H9 (cell line): ENCODE data around the gene ZNF415. TPM values are rescaled to one million over a fixed set of nuclear protein-coding genes. Genes with fewer than 3 reads are reported as not detected.
A peak's percentile ranks its signal among the peaks of the same experiment; 100 is the strongest.

Source experiments
- DNase-seq: peaks from one replicate; pipeline ENCODE4 v3.0.0-alpha.2; 2017
- H2AFZ ChIP-seq: one replicate; pipeline ENCODE4 v1.6.1; 2013; ENCODE audit warnings: mild to moderate bottlenecking, low read length, control low read depth, moderate library complexity
- H2AK5ac ChIP-seq: 2 replicates; pipeline ENCODE4 v1.6.1; 2013; ENCODE audit warnings: low read length, control low read depth, mixed read lengths; ENCODE audit not compliant: insufficient read length
- H2BK120ac ChIP-seq: one replicate; pipeline ENCODE4 v1.6.1; 2013; ENCODE audit warnings: low read depth, mild to moderate bottlenecking, low read length, control low read depth, inconsistent platforms; ENCODE audit not compliant: poor library complexity, severe bottlenecking
- H2BK12ac ChIP-seq: 2 replicates; pipeline ENCODE4 v1.6.1; 2013; ENCODE audit warnings: low read length, control low read depth, mixed read lengths, low read depth; ENCODE audit not compliant: insufficient read length
- H2BK15ac ChIP-seq: 2 replicates; pipeline ENCODE4 v1.6.1; 2013; ENCODE audit warnings: low read depth, low read length, control low read depth
- H2BK20ac ChIP-seq: one replicate; pipeline ENCODE4 v1.6.1; 2013; ENCODE audit warnings: low read depth, mild to moderate bottlenecking, low read length, control low read depth, inconsistent platforms; ENCODE audit not compliant: poor library complexity, severe bottlenecking
- H2BK5ac ChIP-seq: 2 replicates; pipeline ENCODE4 v1.6.1; 2013; ENCODE audit warnings: low read length, control low read depth, mixed read lengths; ENCODE audit not compliant: insufficient read length
- H3K14ac ChIP-seq: 2 replicates; pipeline ENCODE4 v1.6.1; 2013; ENCODE audit warnings: low read length, control low read depth; ENCODE audit not compliant: insufficient read depth
- H3K18ac ChIP-seq: 2 replicates; pipeline ENCODE4 v1.6.1; 2013; ENCODE audit warnings: low read depth, mild to moderate bottlenecking, mixed read lengths, low read length, control low read depth; ENCODE audit not compliant: insufficient read length
- H3K23ac ChIP-seq: 2 replicates; pipeline ENCODE4 v1.6.1; 2013; ENCODE audit warnings: low read length, control low read depth, mixed read lengths, low read depth; ENCODE audit not compliant: insufficient read length
- H3K23me2 ChIP-seq: 2 replicates; pipeline ENCODE4 v1.6.1; 2013; ENCODE audit warnings: low read depth, mild to moderate bottlenecking, mixed read lengths, low read length, control low read depth; ENCODE audit not compliant: insufficient read length, poor library complexity, severe bottlenecking
- H3K27ac ChIP-seq: 2 replicates; pipeline ENCODE4 v1.5.1; 2013; ENCODE audit warnings: low read length, control low read depth, mixed read lengths, low read depth; ENCODE audit not compliant: insufficient read length
- H3K27me3 ChIP-seq: 2 replicates; pipeline ENCODE4 v1.6.1; 2013; ENCODE audit warnings: low read length, control low read depth, inconsistent platforms; ENCODE audit not compliant: insufficient read depth
- H3K4ac ChIP-seq: 2 replicates; pipeline ENCODE4 v1.6.1; 2013; ENCODE audit warnings: low read depth, mild to moderate bottlenecking, control low read depth, inconsistent platforms, low read length, moderate library complexity
- H3K4me1 ChIP-seq: 2 replicates; pipeline ENCODE4 v1.6.1; 2013; ENCODE audit warnings: low read length, control low read depth, inconsistent platforms; ENCODE audit not compliant: insufficient read depth
- H3K4me2 ChIP-seq: 2 replicates; pipeline ENCODE4 v1.6.1; 2013; ENCODE audit warnings: low read length, control low read depth, mixed read lengths; ENCODE audit not compliant: insufficient read length, insufficient read depth
- H3K56ac ChIP-seq: 2 replicates; pipeline ENCODE4 v1.6.1; 2013; ENCODE audit warnings: low read depth, mild to moderate bottlenecking, mixed read lengths, low read length, control low read depth; ENCODE audit not compliant: insufficient read length
- H3K79me1 ChIP-seq: 2 replicates; pipeline ENCODE4 v1.6.1; 2013; ENCODE audit warnings: low read depth, mild to moderate bottlenecking, moderate library complexity, low read length, control low read depth, inconsistent platforms; ENCODE audit not compliant: insufficient read depth, poor library complexity, severe bottlenecking
- H3K79me2 ChIP-seq: 2 replicates; pipeline ENCODE4 v1.6.1; 2013; ENCODE audit warnings: low read length, control low read depth, inconsistent platforms; ENCODE audit not compliant: insufficient read depth
- H3K9ac ChIP-seq: 2 replicates; pipeline ENCODE4 v1.6.1; 2013; ENCODE audit warnings: low read length, control low read depth, mixed read lengths; ENCODE audit not compliant: insufficient read length; ENCODE audit errors: extremely low read depth
- H3K9me3 ChIP-seq: one replicate; pipeline ENCODE4 v1.6.1; 2013; ENCODE audit warnings: low read depth, low read length, inconsistent platforms; ENCODE audit not compliant: control insufficient read depth
- H3T11ph ChIP-seq: one replicate; pipeline ENCODE4 v1.6.1; 2013; ENCODE audit warnings: mild to moderate bottlenecking, low read length, control low read depth, inconsistent platforms
- H4K20me1 ChIP-seq: one replicate; pipeline ENCODE4 v1.6.1; 2013; ENCODE audit not compliant: control insufficient read depth, insufficient read length, insufficient read depth
- H4K5ac ChIP-seq: 2 replicates; pipeline ENCODE4 v1.6.1; 2013; ENCODE audit warnings: low read depth, mild to moderate bottlenecking, mixed read lengths, low read length, control low read depth; ENCODE audit not compliant: insufficient read length
- H4K8ac ChIP-seq: replicated peaks from 2 replicates; pipeline ENCODE4 v1.6.1; 2013; ENCODE audit warnings: low read length, control low read depth, mixed read lengths, low read depth; ENCODE audit not compliant: insufficient read length
- H4K91ac ChIP-seq: 2 replicates; pipeline ENCODE4 v1.6.1; 2013; ENCODE audit warnings: low read depth, mild to moderate bottlenecking, moderate library complexity, mixed read lengths, low read length, control low read depth; ENCODE audit not compliant: insufficient read length
- H3K27ac Mint-ChIP-seq, 3 experiments: 2 replicates in 2 of 3; 3 replicates in 1 of 3; pipeline ENCODE4 v1.8.0; 2020 to 2021; ENCODE audit warnings: mixed read lengths in 3 of 3, mild to moderate bottlenecking in 1 of 3, moderate library complexity in 1 of 3
- H3K27me3 Mint-ChIP-seq: 2 replicates; pipeline ENCODE4 v1.8.0; 2021; ENCODE audit warnings: low read depth, mild to moderate bottlenecking, moderate library complexity, mixed read lengths
- H3K36me3 Mint-ChIP-seq, 3 experiments: 2 replicates in 2 of 3; 3 replicates in 1 of 3; pipeline ENCODE4 v1.8.0; 2020 to 2021; ENCODE audit warnings: low read depth in 3 of 3, mixed read lengths in 3 of 3; ENCODE audit not compliant: insufficient read depth in 1 of 3
- H3K4me1 Mint-ChIP-seq, 2 experiments: 2 replicates each; pipeline ENCODE4 v1.8.0; 2020; ENCODE audit warnings: mixed read lengths in 2 of 2
- H3K4me3 Mint-ChIP-seq, 2 experiments: 2 replicates in 1 of 2; 3 replicates in 1 of 2; pipeline ENCODE4 v1.8.0; 2020 to 2021; ENCODE audit warnings: mild to moderate bottlenecking in 2 of 2, mixed read lengths in 2 of 2, moderate library complexity in 1 of 2
- H3K9me3 Mint-ChIP-seq, 2 experiments: 2 replicates in 1 of 2; 3 replicates in 1 of 2; pipeline ENCODE4 v1.8.0; 2020; ENCODE audit warnings: mild to moderate bottlenecking in 2 of 2, mixed read lengths in 2 of 2, moderate library complexity in 1 of 2
- WGBS: extraction: QIAGEN DNeasy Blood & Tissue Kit; methylation state at CpG from one replicate; pipeline ENCODE4 v1.1.7; 2013; ENCODE audit warnings: missing lambda C conversion rate, low lambda C conversion rate, mixed read lengths; ENCODE audit not compliant: insufficient read length; ENCODE audit errors: extremely low coverage; 5-methylcytosine and 5-hydroxymethylcytosine counted together
- total RNA-seq: library from RNA; stranded (reverse); gene quantifications from 2 replicates; pipeline ENCODE4 v1.2.1, GENCODE V29; 2021
- TF ChIP-seq, protein P1 (sequence below): fragments of 200-600 bp; sonication (generic); conservative IDR thresholded peaks from 3 replicates; pipeline ENCODE4 v1.8.0; 2021; ENCODE audit warnings: antibody characterized with exemption, mild to moderate bottlenecking

Gene ZNF415
- total RNA-seq, 1 experiment from 2014 or later, result 12.3 TPM

DNA sequence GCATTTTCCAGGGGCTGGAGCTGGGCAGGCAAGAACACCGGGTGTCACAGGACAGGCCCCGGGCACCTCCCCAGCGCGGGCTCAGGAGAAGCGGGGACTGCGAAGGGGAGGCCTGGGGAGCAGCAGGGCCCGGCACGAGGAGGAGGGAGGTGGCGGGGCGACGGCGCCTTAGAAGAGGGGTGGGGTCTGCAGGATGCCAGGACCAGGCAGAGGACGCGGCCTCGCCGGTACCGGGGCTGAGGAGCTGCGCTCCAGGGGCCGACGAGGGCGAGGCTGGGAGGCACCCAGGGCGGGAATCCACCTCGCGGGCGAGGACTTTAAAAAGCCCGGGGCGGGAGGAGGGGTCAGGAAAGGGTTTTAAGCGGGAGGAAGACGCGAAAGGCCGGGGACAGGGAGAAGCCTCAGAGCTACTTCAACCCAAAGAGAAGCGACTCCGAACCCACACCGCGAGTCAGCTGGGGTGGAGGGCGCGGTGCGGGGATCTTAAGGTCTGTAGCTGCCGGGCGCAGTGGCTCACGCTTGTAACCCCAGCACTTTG is 25.5 kb upstream of the ZNF415 start:
- no peaks in the 10 kb centered on the region for H3K27me3 ChIP-seq
- no peak overlapping the region for H2BK15ac ChIP-seq
- H3K56ac ChIP-seq, result no peak overlapping the region
- H2AFZ ChIP-seq, result no peak overlapping the region
- peaks cover 11% of the 10 kb centered on the region for H3K27me3 Mint-ChIP-seq
- peak; percentile 39 for DNase-seq
- H4K91ac ChIP-seq, result no peak overlapping the region
- peaks cover 12% of the 10 kb centered on the region for H3K23me2 ChIP-seq
- peak overlapping the region; percentile 17; the same call in 1 of the 2 replicates for H3K14ac ChIP-seq
- H3K9ac ChIP-seq, result peak overlapping the region; percentile 7
- peak overlapping the region; percentile 91 for H3K4me2 ChIP-seq
- no peaks in the 10 kb centered on the region for H3K79me1 ChIP-seq
- H3K23ac ChIP-seq, result no peak overlapping the region
- H3K4me1 Mint-ChIP-seq, result peaks cover 10% of the 10 kb centered on the region in 2 experiments
- no peak overlapping the region for H2AK5ac ChIP-seq
- H3T11ph ChIP-seq, result no peak overlapping the region
- H2BK120ac ChIP-seq, result no peak overlapping the region
- H3K79me2 ChIP-seq, result peaks cover 3% of the 10 kb centered on the region; the same call in 1 of the 2 replicates
- no peak overlapping the region for H2BK20ac ChIP-seq
- H3K36me3 Mint-ChIP-seq, result peaks cover 24 to 27% (median 25%) of the 10 kb centered on the region in 3 experiments
- H3K4me1 ChIP-seq, result no peaks in the 10 kb centered on the region
- peak overlapping the region in 2 of 3 experiments; percentile 52 to 92; a peak in 3 of 7 replicates for H3K27ac Mint-ChIP-seq
- no peak overlapping the region for H4K5ac ChIP-seq
- no peak overlapping the region for H4K8ac ChIP-seq
- WGBS, result no CpG with 5 or more reads among the region's 41 CpGs
- peaks cover 17 to 21% of the 10 kb centered on the region in 2 experiments for H3K9me3 Mint-ChIP-seq
- no peak overlapping the region for H3K4ac ChIP-seq
- no peaks in the 10 kb centered on the region for H3K9me3 ChIP-seq
- TF ChIP-seq, protein P1, sequence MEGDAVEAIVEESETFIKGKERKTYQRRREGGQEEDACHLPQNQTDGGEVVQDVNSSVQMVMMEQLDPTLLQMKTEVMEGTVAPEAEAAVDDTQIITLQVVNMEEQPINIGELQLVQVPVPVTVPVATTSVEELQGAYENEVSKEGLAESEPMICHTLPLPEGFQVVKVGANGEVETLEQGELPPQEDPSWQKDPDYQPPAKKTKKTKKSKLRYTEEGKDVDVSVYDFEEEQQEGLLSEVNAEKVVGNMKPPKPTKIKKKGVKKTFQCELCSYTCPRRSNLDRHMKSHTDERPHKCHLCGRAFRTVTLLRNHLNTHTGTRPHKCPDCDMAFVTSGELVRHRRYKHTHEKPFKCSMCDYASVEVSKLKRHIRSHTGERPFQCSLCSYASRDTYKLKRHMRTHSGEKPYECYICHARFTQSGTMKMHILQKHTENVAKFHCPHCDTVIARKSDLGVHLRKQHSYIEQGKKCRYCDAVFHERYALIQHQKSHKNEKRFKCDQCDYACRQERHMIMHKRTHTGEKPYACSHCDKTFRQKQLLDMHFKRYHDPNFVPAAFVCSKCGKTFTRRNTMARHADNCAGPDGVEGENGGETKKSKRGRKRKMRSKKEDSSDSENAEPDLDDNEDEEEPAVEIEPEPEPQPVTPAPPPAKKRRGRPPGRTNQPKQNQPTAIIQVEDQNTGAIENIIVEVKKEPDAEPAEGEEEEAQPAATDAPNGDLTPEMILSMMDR, result no peak
- no peak overlapping the region for H2BK12ac ChIP-seq
- H3K4me3 Mint-ChIP-seq, result peak overlapping the region; percentile 82 to 84
- H2BK5ac ChIP-seq, result no peak overlapping the region
- no peaks in the 10 kb centered on the region for H4K20me1 ChIP-seq
- no peak overlapping the region for H3K18ac ChIP-seq
- H3K27ac ChIP-seq, result no peak overlapping the region
